HEK293 (cell line): ENCODE data around the gene ADIRF.

Experiments used
- CTCF ChIA-PET: fragments of 350-600 bp; formaldehyde crosslinking; extraction: SDS; loops from one replicate; lab custom pipeline; 2021; ENCODE audit warnings: antibody characterized with exemption; lab: Yijun Ruan, JAX
- POLR2A ChIA-PET: fragments of 300-600 bp; formaldehyde crosslinking; extraction: SDS; loops from one replicate; lab custom pipeline; 2020; ENCODE audit warnings: antibody characterized with exemption, inconsistent platforms; lab: Yijun Ruan, JAX
- H3K27ac ChIP-seq: fragments of 200-500 bp; sonication (Bioruptor generic); 2 replicates; pipeline ENCODE4 v1.5.1; 2014; ENCODE audit warnings: low read depth, low read length, control low read depth, inconsistent platforms; ENCODE audit errors: extremely low read depth
- H3K36me3 ChIP-seq, 2 experiments: fragments of 200-500 bp in 1 of 2; sonication (Bioruptor generic) in 1 of 2; 1 replicate in 1 of 2; 2 replicates in 1 of 2; pipeline ENCODE4 v1.5.1; 2014 to 2017; ENCODE audit warnings: inconsistent platforms in 2 of 2, low read length in 2 of 2; ENCODE audit not compliant: control insufficient read depth in 2 of 2, insufficient read depth in 1 of 2
- H3K4me1 ChIP-seq: fragments of 200-500 bp; sonication (Bioruptor generic); 2 replicates; pipeline ENCODE4 v1.5.1; 2014; ENCODE audit warnings: mild to moderate bottlenecking, low read length, inconsistent platforms; ENCODE audit not compliant: control insufficient read depth, insufficient read depth
- H3K4me3 ChIP-seq: 2 replicates; pipeline ENCODE4 v1.5.1; 2011; ENCODE audit warnings: low read depth, mild to moderate bottlenecking, control low read depth, low read length, moderate library complexity
- H3K9me3 ChIP-seq: fragments of 200-500 bp; sonication (Bioruptor generic); 2 replicates; pipeline ENCODE4 v1.5.1; 2014; ENCODE audit warnings: low read depth, low read length, inconsistent platforms; ENCODE audit not compliant: control insufficient read depth, insufficient read depth
- GLI2 ChIP-seq: fragments of 450-650 bp; formaldehyde crosslinking; IDR thresholded peaks from 2 replicates; pipeline ENCODE4; 2017; ENCODE audit warnings: missing biosample characterization, missing genetic modification characterization, low read depth, borderline replicate concordance
- MYNN ChIP-seq: fragments of 450-650 bp; formaldehyde crosslinking; IDR thresholded peaks from 2 replicates; pipeline ENCODE4 v1.5.1; 2016; ENCODE audit warnings: missing biosample characterization, missing genetic modification characterization, borderline replicate concordance
- PBX3 ChIP-seq: sonication (generic); formaldehyde crosslinking; IDR thresholded peaks from 2 replicates; pipeline ENCODE4 v1.8.1; 2022; ENCODE audit warnings: mild to moderate bottlenecking, moderate library complexity, missing genetic modification reagents
- ZBTB1 ChIP-seq: fragments of 450-650 bp; formaldehyde crosslinking; IDR thresholded peaks from 2 replicates; pipeline ENCODE4 v1.5.1; 2016; ENCODE audit warnings: missing biosample characterization, missing genetic modification characterization
- ZBTB20 ChIP-seq: fragments of 450-650 bp; formaldehyde crosslinking; IDR thresholded peaks from 2 replicates; pipeline ENCODE4 v1.5.1; 2016; ENCODE audit warnings: missing biosample characterization, missing genetic modification characterization
- ZFP41 ChIP-seq: fragments of 450-650 bp; formaldehyde crosslinking; IDR thresholded peaks from 2 replicates; pipeline ENCODE4 v1.5.1; 2016; ENCODE audit warnings: missing biosample characterization, missing genetic modification characterization, borderline replicate concordance
- ZNF138 ChIP-seq: fragments of 450-650 bp; formaldehyde crosslinking; IDR thresholded peaks from 2 replicates; pipeline ENCODE4 v1.5.1; 2016; ENCODE audit warnings: missing biosample characterization, missing genetic modification characterization, borderline replicate concordance
- ZNF155 ChIP-seq: fragments of 450-650 bp; formaldehyde crosslinking; IDR thresholded peaks from 2 replicates; pipeline ENCODE4 v1.5.1; 2016; ENCODE audit warnings: missing biosample characterization, missing genetic modification characterization
- ZNF184 ChIP-seq: fragments of 450-650 bp; IDR thresholded peaks from 2 replicates; pipeline ENCODE4 v1.5.1; 2018; ENCODE audit warnings: missing biosample characterization, mild to moderate bottlenecking, missing genetic modification characterization
- ZNF404 ChIP-seq: fragments of 450-650 bp; formaldehyde crosslinking; IDR thresholded peaks from 2 replicates; pipeline ENCODE4 v1.5.1; 2017; ENCODE audit warnings: missing biosample characterization, missing genetic modification characterization
- ZNF48 ChIP-seq: fragments of 450-650 bp; formaldehyde crosslinking; IDR thresholded peaks from 2 replicates; pipeline ENCODE4 v1.5.1; 2016; ENCODE audit warnings: missing biosample characterization, missing genetic modification characterization
- ZNF510 ChIP-seq: fragments of 450-650 bp; formaldehyde crosslinking; IDR thresholded peaks from 2 replicates; pipeline ENCODE4 v1.5.1; 2018; ENCODE audit warnings: mild to moderate bottlenecking, missing genetic modification characterization, missing biosample characterization; ENCODE audit not compliant: insufficient replicate concordance
- ZNF518A ChIP-seq: fragments of 450-650 bp; formaldehyde crosslinking; conservative IDR thresholded peaks from 2 replicates; pipeline ENCODE4 v1.5.1; 2016; ENCODE audit warnings: low read depth, missing biosample characterization, missing genetic modification characterization
- ZNF521 ChIP-seq: fragments of 450-650 bp; formaldehyde crosslinking; IDR thresholded peaks from 2 replicates; pipeline ENCODE4 v1.5.1; 2017; ENCODE audit warnings: missing biosample characterization, mild to moderate bottlenecking, missing genetic modification characterization
- ZNF623 ChIP-seq: fragments of 450-650 bp; formaldehyde crosslinking; IDR thresholded peaks from 2 replicates; pipeline ENCODE4 v1.5.1; 2016; ENCODE audit warnings: missing biosample characterization, missing genetic modification characterization
- ZNF837 ChIP-seq: fragments of 450-650 bp; formaldehyde crosslinking; IDR thresholded peaks from 2 replicates; pipeline ENCODE4 v1.5.1; 2016; ENCODE audit warnings: missing biosample characterization, missing genetic modification characterization
- ZSCAN16 ChIP-seq: fragments of 450-650 bp; formaldehyde crosslinking; IDR thresholded peaks from 2 replicates; pipeline ENCODE4 v1.5.1; 2016; ENCODE audit warnings: missing biosample characterization, missing genetic modification characterization

The ADIRF gene

DNA sequence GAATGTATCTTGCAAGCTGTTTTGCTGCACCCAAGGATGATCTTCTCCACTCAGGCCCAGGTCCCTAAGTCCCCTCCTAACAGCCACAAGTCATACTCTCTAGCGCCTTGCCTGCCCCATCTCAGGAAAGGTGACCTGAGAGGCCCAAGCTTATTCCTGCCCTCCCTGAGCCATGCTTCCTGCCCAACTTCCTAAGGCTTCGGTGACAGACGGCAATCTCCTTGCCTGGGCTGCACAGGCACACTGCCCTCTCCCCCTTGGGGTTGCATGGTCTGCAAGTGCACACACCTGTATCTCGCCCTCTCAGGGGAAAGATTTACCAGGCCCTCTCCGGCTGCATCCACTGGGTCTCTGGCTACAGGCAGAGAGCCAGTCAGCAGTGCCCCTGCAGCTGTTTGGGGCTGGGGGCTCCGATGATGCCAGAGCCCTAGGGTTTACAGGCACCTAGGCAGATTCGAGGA, 771 bp upstream of the ADIRF start:
- ChIA-PET CTCF (interaction anchor here (0.7 to 3.1 kb wide), 7 partner anchors 9 to 279 kb away, joined by 3 to 23 read pairs (median 4); no protein-coding TSS in a partner anchor), POLR2A (no interaction called here)
- Histone ChIP-seq H3K36me3 (no peaks in the 10 kb centered on the region), H3K4me3 (no peak overlapping the region), H3K9me3 (no peaks in the 10 kb centered on the region), H3K27ac (no peak overlapping the region), H3K4me1 (peaks cover 2% of the 10 kb centered on the region; the same call in 1 of the 2 replicates)
- TF ChIP-seq ZNF623 (tag by site-specific recombination): no peak

- TF ChIP-seq ZFP41 (tag by site-specific recombination) (no peak), ZNF184 (no peak), ZNF48 (tag by site-specific recombination) (no peak), ZNF404 (no peak), ZNF521 (no peak), ZSCAN16 (no peak), ZNF518A (tag by site-specific recombination) (no peak), ZNF510 (tag by site-specific recombination) (no peak), MYNN (tag by site-specific recombination) (no peak), ZBTB1 (tag by site-specific recombination) (no peak), ZNF138 (no peak), ZNF837 (tag by site-specific recombination) (no peak), ZNF155 (no peak), PBX3 (CRISPR knock-in tag) (no peak), ZBTB20 (tag by site-specific recombination) (no peak), GLI2 (tag by site-specific recombination) (no peak)
- Histone ChIP-seq H3K36me3 (no peaks in the 10 kb centered on the region), H3K4me1 (peaks cover 2% of the 10 kb centered on the region; the same call in 1 of the 2 replicates), H3K9me3 (no peaks in the 10 kb centered on the region), H3K27ac (no peak overlapping the region), H3K4me3 (no peak overlapping the region)
- CTCF ChIA-PET: interaction anchor here (0.9 to 2.2 kb wide), 3 partner anchors 9 to 282 kb away, joined by 3 to 14 read pairs (median 4); no protein-coding TSS in a partner anchor
- POLR2A ChIA-PET: no interaction called here
These were observed 693 bp downstream of the ADIRF start for GRCh38 chr10:86968994-86969355.
